OCI-LY3 (cell line): ENCODE measurements around the gene ZNF683.
"Not testable (repeated sequence)": the region's sequence is repeated elsewhere in the genome, so short reads cannot be mapped to it uniquely, and the experiment has no call there.

Experiments used
- H2AFZ ChIP-seq: fragments of 200-600, 300-600 bp; shearing (Covaris generic); 2 replicates; pipeline ENCODE4 v1.6.0; 2014; ENCODE audit warnings: antibody characterized with exemption, low read depth, low read length
- H3K27ac ChIP-seq: fragments of 200-600, 300-600 bp; sonication (generic); 2 replicates; pipeline ENCODE4 v1.5.1; 2014; ENCODE audit warnings: mild to moderate bottlenecking, low read length, moderate library complexity, mixed read lengths
- H3K27me3 ChIP-seq: fragments of 200-600, 300-600 bp; sonication (generic); 2 replicates; pipeline ENCODE4 v1.6.1; 2014; ENCODE audit warnings: low read depth, low read length, mixed read lengths
- H3K36me3 ChIP-seq: fragments of 200-600, 300-600 bp; sonication (generic); replicated peaks from 2 replicates; pipeline ENCODE3; 2014; ENCODE audit warnings: low read depth, low read length, mixed read lengths
- H3K4me1 ChIP-seq: fragments of 300-600, 200-600 bp; sonication (generic); 2 replicates; pipeline ENCODE4 v1.6.1; 2014; ENCODE audit warnings: low read length, mixed read lengths
- H3K4me2 ChIP-seq: fragments of 200-600, 300-600 bp; sonication (generic); 2 replicates; pipeline ENCODE4 v1.6.1; 2014; ENCODE audit warnings: low read length, mixed read lengths
- H3K4me3 ChIP-seq: fragments of 300-600, 200-600 bp; sonication (generic); 2 replicates; pipeline ENCODE4 v1.5.1; 2014; ENCODE audit warnings: antibody characterized with exemption, mild to moderate bottlenecking, low read length, moderate library complexity
- H3K79me2 ChIP-seq: fragments of 300-600, 200-600 bp; shearing (Covaris generic); 2 replicates; pipeline ENCODE4 v1.6.1; 2014; ENCODE audit warnings: mild to moderate bottlenecking, low read length, mixed read lengths
- H3K9ac ChIP-seq: fragments of 300-600, 200-600 bp; shearing (Covaris generic); 2 replicates; pipeline ENCODE4 v1.6.0; 2014; ENCODE audit warnings: mild to moderate bottlenecking, low read length, moderate library complexity
- H3K9me3 ChIP-seq: fragments of 200-600, 300-600 bp; shearing (Covaris generic); 2 replicates; pipeline ENCODE4 v1.6.1; 2014; ENCODE audit warnings: low read length, mixed read lengths; ENCODE audit not compliant: insufficient read depth
- H4K20me1 ChIP-seq: fragments of 200-600, 300-600 bp; sonication (generic); 2 replicates; pipeline ENCODE4 v1.6.1; 2016; ENCODE audit warnings: low read length, mixed read lengths; ENCODE audit not compliant: insufficient read depth
- EZH2phosphoT487 ChIP-seq: fragments of 200-600 bp; shearing (Covaris generic); IDR thresholded peaks from 2 replicates; pipeline ENCODE4 v1.6.1; 2018; ENCODE audit warnings: antibody characterized with exemption, mixed run types, low read depth
- TF ChIP-seq, protein P1 (sequence below): fragments of 200-600, 300-600 bp; sonication (generic); IDR thresholded peaks from 2 replicates; pipeline ENCODE4 v1.5.1; 2014; ENCODE audit warnings: antibody characterized with exemption, low read length, low read depth

ZNF683 gene

DNA sequence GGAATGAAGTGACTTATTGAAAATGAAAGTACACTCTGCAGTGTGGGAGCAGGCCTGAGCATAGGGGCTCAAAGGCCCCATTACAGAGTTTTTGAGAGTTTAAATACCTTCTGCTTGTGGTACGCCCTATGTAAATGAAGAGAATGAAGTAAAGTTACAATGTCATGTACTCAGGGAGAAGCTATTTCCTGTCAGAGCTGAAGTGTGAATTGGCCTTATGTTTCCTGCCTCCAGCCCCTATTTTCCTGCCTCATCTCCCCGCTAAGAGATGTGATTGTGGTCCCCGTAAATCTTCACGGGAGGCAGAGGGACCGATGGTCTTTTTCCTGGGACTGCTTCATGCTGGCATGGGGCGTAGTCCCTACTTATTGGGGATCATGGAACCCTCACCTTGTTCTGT lies 2.5 kb upstream of the ZNF683 start:
- Histone ChIP-seq H3K79me2 (no peaks in the 10 kb centered on the region), H3K9ac (no peak overlapping the region), H2AFZ (no peak overlapping the region), H3K4me1 (no peaks in the 10 kb centered on the region), H3K27me3 (no peaks in the 10 kb centered on the region), H3K27ac (no peak overlapping the region), H3K9me3 (no peaks in the 10 kb centered on the region), H3K4me3 (no peak overlapping the region), H3K4me2 (no peak overlapping the region), H3K36me3 (no peaks in the 10 kb centered on the region), H4K20me1 (no peaks in the 10 kb centered on the region)
- TF ChIP-seq, protein P1, sequence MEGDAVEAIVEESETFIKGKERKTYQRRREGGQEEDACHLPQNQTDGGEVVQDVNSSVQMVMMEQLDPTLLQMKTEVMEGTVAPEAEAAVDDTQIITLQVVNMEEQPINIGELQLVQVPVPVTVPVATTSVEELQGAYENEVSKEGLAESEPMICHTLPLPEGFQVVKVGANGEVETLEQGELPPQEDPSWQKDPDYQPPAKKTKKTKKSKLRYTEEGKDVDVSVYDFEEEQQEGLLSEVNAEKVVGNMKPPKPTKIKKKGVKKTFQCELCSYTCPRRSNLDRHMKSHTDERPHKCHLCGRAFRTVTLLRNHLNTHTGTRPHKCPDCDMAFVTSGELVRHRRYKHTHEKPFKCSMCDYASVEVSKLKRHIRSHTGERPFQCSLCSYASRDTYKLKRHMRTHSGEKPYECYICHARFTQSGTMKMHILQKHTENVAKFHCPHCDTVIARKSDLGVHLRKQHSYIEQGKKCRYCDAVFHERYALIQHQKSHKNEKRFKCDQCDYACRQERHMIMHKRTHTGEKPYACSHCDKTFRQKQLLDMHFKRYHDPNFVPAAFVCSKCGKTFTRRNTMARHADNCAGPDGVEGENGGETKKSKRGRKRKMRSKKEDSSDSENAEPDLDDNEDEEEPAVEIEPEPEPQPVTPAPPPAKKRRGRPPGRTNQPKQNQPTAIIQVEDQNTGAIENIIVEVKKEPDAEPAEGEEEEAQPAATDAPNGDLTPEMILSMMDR = no peak
- no peak for TF ChIP-seq EZH2phosphoT487

DNA sequence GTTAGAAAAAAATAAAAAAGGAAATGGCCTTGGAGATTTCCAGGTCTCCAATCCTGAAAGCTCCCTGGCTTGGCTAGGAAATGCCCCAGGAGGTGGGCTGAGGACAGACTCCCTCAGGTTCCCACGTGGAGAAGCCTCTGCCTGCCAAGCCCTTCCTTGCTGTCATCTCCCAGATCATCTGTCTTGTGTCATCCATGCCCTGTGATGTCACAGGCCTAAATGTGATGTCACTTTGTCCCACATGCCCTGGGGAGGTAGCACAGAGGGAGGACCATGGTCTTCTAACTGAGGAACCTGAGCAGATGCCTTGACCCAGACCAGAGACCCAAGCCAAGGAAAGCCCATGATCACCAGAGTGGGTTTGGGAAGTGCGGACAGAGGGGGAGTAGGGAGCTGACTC lies 1.8 kb upstream of the ZNF683 start:
- not testable (repeated sequence) for H2AFZ ChIP-seq, H3K9me3 ChIP-seq, H3K9ac ChIP-seq, H3K4me1 ChIP-seq, H3K4me2 ChIP-seq, H3K27me3 ChIP-seq, H3K4me3 ChIP-seq, H3K79me2 ChIP-seq, H3K36me3 ChIP-seq, H4K20me1 ChIP-seq, H3K27ac ChIP-seq

DNA sequence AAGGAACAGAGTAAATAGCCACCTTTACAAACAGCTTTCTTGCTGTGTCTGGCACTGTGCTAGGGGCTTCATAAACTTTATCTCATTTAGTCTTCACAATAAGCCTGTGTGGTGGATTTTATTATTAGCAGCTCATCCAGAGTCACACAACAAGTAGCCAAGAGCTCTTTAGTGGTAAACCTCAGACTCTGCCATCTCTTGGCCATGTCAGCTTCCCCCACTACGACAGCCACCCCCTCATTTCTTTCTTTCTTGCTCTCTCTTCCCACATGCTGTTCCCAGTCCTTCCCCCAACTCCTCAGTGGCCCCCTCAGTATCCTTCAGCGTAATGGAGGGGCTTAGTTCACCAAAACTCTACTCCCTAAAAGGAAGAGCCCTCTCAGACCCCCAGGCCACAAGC lies 1.2 kb upstream of the ZNF683 start:
- Histone ChIP-seq H3K27me3 (no peaks in the 10 kb centered on the region), H3K36me3 (no peaks in the 10 kb centered on the region), H3K4me2 (no peak overlapping the region)

DNA sequence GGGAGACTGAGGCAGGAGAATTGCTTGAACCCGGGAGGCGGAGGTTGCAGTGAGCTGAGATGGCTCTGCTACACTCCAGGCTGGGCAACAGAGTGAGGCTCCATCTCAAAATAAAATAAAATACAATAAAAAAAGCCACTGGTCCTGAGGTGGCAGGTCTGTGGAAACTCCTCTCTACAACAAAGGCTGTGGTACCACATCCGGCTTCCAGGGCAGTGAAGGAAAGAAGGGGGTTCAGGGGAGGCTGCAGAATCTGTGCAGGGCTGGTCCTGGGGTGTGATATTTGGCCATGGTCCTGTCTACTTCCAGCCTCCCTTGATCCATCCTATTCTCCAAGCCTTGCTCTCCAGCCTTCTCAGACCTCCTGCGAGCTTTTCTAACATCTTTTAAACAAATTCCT lies 731 bp upstream of the ZNF683 start:
- TF ChIP-seq, protein P1 = no peak
- no peak for TF ChIP-seq EZH2phosphoT487
- H3K36me3 ChIP-seq = no peaks in the 10 kb centered on the region
- no peaks in the 10 kb centered on the region for H4K20me1 ChIP-seq
- no peak overlapping the region for H3K27ac ChIP-seq
- no peaks in the 10 kb centered on the region for H3K9me3 ChIP-seq
- no peak overlapping the region for H3K4me3 ChIP-seq
- no peaks in the 10 kb centered on the region for H3K4me1 ChIP-seq
- H3K79me2 ChIP-seq = no peaks in the 10 kb centered on the region
- H2AFZ ChIP-seq = no peak overlapping the region
- H3K27me3 ChIP-seq = no peaks in the 10 kb centered on the region
- no peak overlapping the region for H3K4me2 ChIP-seq
- H3K9ac ChIP-seq = no peak overlapping the region

More for the DNA sequence above, 1.2 kb upstream of the ZNF683 start:
- no peak overlapping the region for H3K27ac ChIP-seq
- no peak overlapping the region for H3K4me3 ChIP-seq
- H3K9ac ChIP-seq = no peak overlapping the region
- no peaks in the 10 kb centered on the region for H3K9me3 ChIP-seq
- H4K20me1 ChIP-seq = no peaks in the 10 kb centered on the region
- no peaks in the 10 kb centered on the region for H3K79me2 ChIP-seq
- TF ChIP-seq, protein P1 = no peak
- TF ChIP-seq EZH2phosphoT487 = no peak
- H2AFZ ChIP-seq = no peak overlapping the region
- no peaks in the 10 kb centered on the region for H3K4me1 ChIP-seq

DNA sequence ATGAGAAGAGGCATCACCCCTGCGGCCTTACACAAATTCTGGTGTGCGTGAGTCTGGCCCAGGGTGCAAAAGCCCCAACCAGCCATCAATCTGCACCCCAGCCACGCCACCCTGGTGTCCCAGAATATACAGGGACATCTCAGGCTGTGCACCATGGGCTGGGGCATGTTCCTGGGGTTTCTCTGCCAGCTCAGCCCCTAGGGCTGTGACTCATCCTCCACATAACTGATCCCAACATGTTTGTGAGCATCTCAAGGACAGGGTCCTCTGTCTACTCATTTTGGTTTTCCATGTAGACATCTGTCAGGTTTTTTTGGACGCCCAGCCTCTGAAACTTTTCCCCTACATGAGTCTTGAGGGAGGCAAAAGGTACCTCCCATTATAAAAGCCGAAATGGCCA lies 511 bp downstream of the ZNF683 start:
- H3K27me3 ChIP-seq = no peaks in the 10 kb centered on the region
- H4K20me1 ChIP-seq = no peaks in the 10 kb centered on the region
- no peak overlapping the region for H3K9ac ChIP-seq
- H3K79me2 ChIP-seq = no peaks in the 10 kb centered on the region
- H3K4me1 ChIP-seq = no peaks in the 10 kb centered on the region
- TF ChIP-seq, protein P1 = no peak
- TF ChIP-seq EZH2phosphoT487 = no peak
- no peak overlapping the region for H2AFZ ChIP-seq
- H3K9me3 ChIP-seq = no peaks in the 10 kb centered on the region
- no peak overlapping the region for H3K4me3 ChIP-seq
- H3K4me2 ChIP-seq = no peak overlapping the region
- no peak overlapping the region for H3K27ac ChIP-seq
- H3K36me3 ChIP-seq = no peaks in the 10 kb centered on the region
